Gastroesophageal sphincter (tissue), 3 donors: Measurements from ENCODE around the gene TMPRSS4.

Experiments used
- CTCF ChIP-seq, 4 experiments: fragments of 200-600 bp in 2 of 4; fragments of 450-650 bp in 2 of 4; sonication (generic) in 1 of 4; IDR thresholded peaks; one replicate each; pipeline ENCODE4 v1.5.1; 2017 to 2019; ENCODE audit warnings: antibody characterized with exemption in 4 of 4, mild to moderate bottlenecking in 2 of 4, moderate library complexity in 2 of 4
- POLR2A ChIP-seq, 2 donors: fragments of 450-650 bp; IDR thresholded peaks; one replicate each; pipeline ENCODE4 v1.6.1; 2017; ENCODE audit warnings: antibody characterized with exemption in 2 of 2, mild to moderate bottlenecking in 2 of 2, moderate library complexity in 1 of 2
- POLR2AphosphoS5 ChIP-seq: sonication (generic); formaldehyde crosslinking; IDR thresholded peaks from one replicate; pipeline ENCODE4 v1.6.1; 2017; ENCODE audit warnings: antibody characterized with exemption

GRCh38 chr11:118170231-118170630 lies 93.4 kb downstream of the TMPRSS4 start:
- TF ChIP-seq POLR2A (IDR thresholded peaks at IDR 0.05) (no peak), CTCF (IDR thresholded peaks at IDR 0.05) (no peak), POLR2AphosphoS5 (no peak)
